DOHH2 (cell line): ENCODE results near the gene PARVB.

Source experiments
- H3F3A ChIP-seq: fragments of 200-600 bp; sonication (generic), shearing (Covaris generic); 2 replicates; pipeline ENCODE4 v1.6.0; 2016; ENCODE audit warnings: antibody characterized with exemption, mild to moderate bottlenecking; ENCODE audit not compliant: control insufficient read depth, insufficient read depth
- H3K27ac ChIP-seq: fragments of 200-600 bp; sonication (generic); 2 replicates; pipeline ENCODE4 v1.5.1; 2014; ENCODE audit warnings: low read depth, mild to moderate bottlenecking, low read length, moderate library complexity
- H3K27me3 ChIP-seq: fragments of 200-600 bp; sonication (generic); 2 replicates; pipeline ENCODE4 v1.6.1; 2014; ENCODE audit warnings: mild to moderate bottlenecking, low read length, mixed read lengths; ENCODE audit not compliant: control insufficient read depth
- H3K36me3 ChIP-seq: fragments of 200-600 bp; sonication (generic); 2 replicates; pipeline ENCODE4 v1.6.1; 2014; ENCODE audit warnings: mild to moderate bottlenecking, low read length, moderate library complexity, mixed read lengths; ENCODE audit not compliant: control insufficient read depth
- H3K4me1 ChIP-seq: fragments of 200-600 bp; sonication (generic); 2 replicates; pipeline ENCODE4 v1.6.1; 2014; ENCODE audit warnings: mild to moderate bottlenecking, low read length, mixed read lengths; ENCODE audit not compliant: control insufficient read depth
- H3K4me2 ChIP-seq: fragments of 200-600 bp; sonication (generic); 2 replicates; pipeline ENCODE4 v1.6.0; 2014; ENCODE audit warnings: mild to moderate bottlenecking, low read length, moderate library complexity
- H3K4me3 ChIP-seq: fragments of 200-600 bp; sonication (generic); 2 replicates; pipeline ENCODE4 v1.5.1; 2014; ENCODE audit warnings: mild to moderate bottlenecking, low read length, mixed read lengths
- H3K79me2 ChIP-seq: fragments of 200-600 bp; sonication (generic); 2 replicates; pipeline ENCODE4 v1.6.1; 2014; ENCODE audit warnings: mild to moderate bottlenecking, low read length, mixed read lengths; ENCODE audit not compliant: control insufficient read depth
- H3K9me2 ChIP-seq: fragments of 200-600 bp; sonication (generic); replicated peaks from 2 replicates; pipeline ENCODE4 v1.6.1; 2014; ENCODE audit warnings: mild to moderate bottlenecking, low read length, mixed read lengths; ENCODE audit not compliant: control insufficient read depth
- H3K9me3 ChIP-seq: fragments of 200-600 bp; sonication (generic); 2 replicates; pipeline ENCODE4 v1.6.1; 2014; ENCODE audit warnings: antibody characterized with exemption, low read length, mixed read lengths; ENCODE audit not compliant: control insufficient read depth, insufficient read depth
- H4K20me1 ChIP-seq: fragments of 200-600 bp; sonication (generic); 2 replicates; pipeline ENCODE4 v1.6.0; 2014; ENCODE audit warnings: low read depth, mild to moderate bottlenecking, antibody characterized with exemption, low read length, moderate library complexity; ENCODE audit not compliant: control insufficient read depth, insufficient read depth
- EZH2phosphoT487 ChIP-seq: fragments of 200-600 bp; sonication (generic); IDR thresholded peaks from 2 replicates; pipeline ENCODE4 v1.6.1; 2017; ENCODE audit warnings: borderline replicate concordance, mild to moderate bottlenecking, antibody characterized with exemption, low read length, moderate library complexity, mixed read lengths
- TF ChIP-seq, protein P1 (sequence below): fragments of 200-600 bp; sonication (generic); IDR thresholded peaks from one replicate; pipeline ENCODE4 v1.5.1; 2014; ENCODE audit warnings: antibody characterized with exemption, mild to moderate bottlenecking, low read depth, low read length; ENCODE audit not compliant: poor library complexity, severe bottlenecking

The PARVB gene

DNA sequence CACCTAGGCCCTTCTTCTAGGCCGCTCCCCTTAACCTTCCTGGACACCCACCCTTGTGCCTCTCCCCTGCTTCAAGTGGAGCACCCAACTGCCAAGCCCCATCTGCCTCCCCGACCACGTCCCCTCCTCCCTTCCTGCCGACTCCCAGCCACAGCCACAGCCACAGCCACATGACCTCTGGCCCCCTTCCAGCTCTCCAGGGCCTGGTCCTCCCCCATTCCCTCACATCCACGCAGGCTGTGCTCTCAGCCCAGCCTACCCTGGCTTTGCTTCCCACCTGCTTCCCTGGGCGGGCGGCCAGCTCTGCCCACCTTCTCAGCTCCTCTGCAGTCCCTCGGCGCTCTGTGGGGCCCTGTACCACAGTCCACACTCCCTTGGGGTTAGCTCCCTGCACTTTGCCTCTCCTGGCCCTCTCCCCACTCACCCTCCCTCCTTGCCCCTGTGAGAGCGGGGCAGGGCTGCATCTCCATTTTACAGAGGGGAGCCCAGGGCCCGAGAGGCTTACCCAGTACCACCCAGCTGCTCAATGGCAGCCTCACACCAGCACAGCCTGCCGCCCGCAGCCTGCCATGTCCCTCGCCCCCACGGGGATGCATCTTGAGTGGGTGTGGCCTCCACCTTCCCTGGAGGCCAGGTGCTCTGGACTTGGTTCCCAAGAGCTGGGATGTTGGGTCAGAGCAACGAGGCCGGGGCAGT, 176.9 kb downstream of the PARVB start:
- Histone ChIP-seq H3K9me3 (no peaks in the 10 kb centered on the region), H3K79me2 (no peaks in the 10 kb centered on the region), H3K4me2 (no peak overlapping the region), H3K27me3 (no peaks in the 10 kb centered on the region; the same call in 1 of the 2 replicates), H3K36me3 (no peaks in the 10 kb centered on the region), H3F3A (no peaks in the 10 kb centered on the region), H3K4me1 (peaks cover 23% of the 10 kb centered on the region), H3K27ac (no peak overlapping the region), H4K20me1 (no peaks in the 10 kb centered on the region), H3K4me3 (no peak overlapping the region), H3K9me2 (no peaks in the 10 kb centered on the region)
- TF ChIP-seq, protein P1, sequence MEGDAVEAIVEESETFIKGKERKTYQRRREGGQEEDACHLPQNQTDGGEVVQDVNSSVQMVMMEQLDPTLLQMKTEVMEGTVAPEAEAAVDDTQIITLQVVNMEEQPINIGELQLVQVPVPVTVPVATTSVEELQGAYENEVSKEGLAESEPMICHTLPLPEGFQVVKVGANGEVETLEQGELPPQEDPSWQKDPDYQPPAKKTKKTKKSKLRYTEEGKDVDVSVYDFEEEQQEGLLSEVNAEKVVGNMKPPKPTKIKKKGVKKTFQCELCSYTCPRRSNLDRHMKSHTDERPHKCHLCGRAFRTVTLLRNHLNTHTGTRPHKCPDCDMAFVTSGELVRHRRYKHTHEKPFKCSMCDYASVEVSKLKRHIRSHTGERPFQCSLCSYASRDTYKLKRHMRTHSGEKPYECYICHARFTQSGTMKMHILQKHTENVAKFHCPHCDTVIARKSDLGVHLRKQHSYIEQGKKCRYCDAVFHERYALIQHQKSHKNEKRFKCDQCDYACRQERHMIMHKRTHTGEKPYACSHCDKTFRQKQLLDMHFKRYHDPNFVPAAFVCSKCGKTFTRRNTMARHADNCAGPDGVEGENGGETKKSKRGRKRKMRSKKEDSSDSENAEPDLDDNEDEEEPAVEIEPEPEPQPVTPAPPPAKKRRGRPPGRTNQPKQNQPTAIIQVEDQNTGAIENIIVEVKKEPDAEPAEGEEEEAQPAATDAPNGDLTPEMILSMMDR: no peak
- no peak for TF ChIP-seq EZH2phosphoT487

DNA sequence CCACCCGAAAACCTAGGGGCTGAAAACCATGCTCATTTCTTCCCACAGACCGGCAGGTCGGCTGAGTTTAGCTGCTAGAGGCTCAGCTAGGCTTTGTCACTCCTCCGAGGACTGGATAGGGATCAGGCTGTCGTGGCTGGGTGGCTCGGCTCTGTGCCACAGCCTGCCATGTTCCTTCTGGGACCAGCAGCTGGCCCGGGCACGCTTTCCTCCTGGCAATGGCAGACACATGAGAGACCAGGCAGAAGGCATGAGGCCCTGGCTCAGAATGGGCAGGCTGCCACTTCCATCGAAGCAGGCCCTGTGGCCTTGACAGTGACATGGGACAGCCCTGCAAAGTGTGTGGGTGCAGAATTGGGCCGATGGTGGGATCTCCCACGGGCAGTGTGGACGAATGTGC, 177.6 kb downstream of the PARVB start:
- Histone ChIP-seq H3K4me1 (peaks cover 27% of the 10 kb centered on the region), H3K36me3 (no peaks in the 10 kb centered on the region), H3K4me2 (no peak overlapping the region), H3K27me3 (no peaks in the 10 kb centered on the region; the same call in 1 of the 2 replicates), H3K4me3 (no peak overlapping the region), H3K9me2 (no peaks in the 10 kb centered on the region), H3K79me2 (no peaks in the 10 kb centered on the region), H3K9me3 (no peaks in the 10 kb centered on the region), H3F3A (no peaks in the 10 kb centered on the region), H4K20me1 (no peaks in the 10 kb centered on the region), H3K27ac (no peak overlapping the region)
- no peak for TF ChIP-seq EZH2phosphoT487

DNA sequence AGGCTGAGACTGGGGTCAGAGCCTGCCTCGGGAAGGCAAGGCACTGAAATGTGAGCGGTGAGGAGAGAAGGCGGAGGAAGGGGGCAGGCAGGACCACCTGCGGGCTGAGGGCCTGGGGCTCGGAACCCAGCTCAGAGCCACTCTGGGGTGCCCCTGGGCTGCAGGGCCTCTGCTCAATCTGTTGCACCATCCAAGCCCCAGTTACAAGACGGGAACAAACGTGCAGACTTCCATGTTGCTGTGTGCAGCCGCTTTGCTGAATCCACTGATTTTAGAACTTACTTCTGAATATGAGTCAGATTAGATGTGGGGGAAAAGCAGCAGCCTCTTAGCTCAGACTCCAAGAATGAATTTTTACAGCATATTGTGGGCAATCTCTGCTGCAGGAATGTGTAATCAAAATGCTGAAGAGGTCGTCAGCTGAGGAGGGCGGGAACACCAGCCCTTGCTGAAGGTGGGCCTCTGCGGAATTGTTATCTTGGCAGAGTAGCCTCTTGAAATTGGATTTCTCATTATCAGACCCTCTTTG, 178.2 kb downstream of the PARVB start:
- Histone ChIP-seq H3K4me2 (no peak overlapping the region), H3K9me2 (no peaks in the 10 kb centered on the region), H3K9me3 (no peaks in the 10 kb centered on the region), H3K79me2 (no peaks in the 10 kb centered on the region), H3K4me3 (no peak overlapping the region), H3K4me1 (peaks cover 29% of the 10 kb centered on the region), H3K27me3 (no peaks in the 10 kb centered on the region; the same call in 1 of the 2 replicates), H3K36me3 (no peaks in the 10 kb centered on the region), H3K27ac (no peak overlapping the region), H3F3A (no peaks in the 10 kb centered on the region), H4K20me1 (no peaks in the 10 kb centered on the region)
- TF ChIP-seq, protein P1: no peak
- TF ChIP-seq EZH2phosphoT487: no peak

DNA sequence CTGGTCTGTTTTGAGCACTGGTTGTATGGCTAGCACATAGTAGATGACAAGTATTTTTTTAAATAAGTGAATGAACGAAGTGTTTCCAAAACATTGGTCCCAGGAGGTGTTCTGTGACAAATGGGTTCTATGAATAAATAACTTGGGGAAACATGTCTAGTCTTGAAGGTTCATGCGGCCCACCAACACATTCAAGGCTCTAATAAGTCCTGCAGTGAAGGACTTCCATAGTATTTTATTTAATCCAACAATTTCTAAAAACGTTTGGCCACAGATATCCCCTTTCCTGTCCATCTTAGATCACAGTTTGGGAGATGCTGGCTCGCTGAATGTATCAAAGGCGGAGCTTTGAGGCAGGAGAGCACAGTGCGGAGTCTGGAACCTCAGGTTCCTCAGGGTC, 179.1 kb downstream of the PARVB start:
- no peaks in the 10 kb centered on the region; the same call in 1 of the 2 replicates for H3K27me3 ChIP-seq
- no peak overlapping the region for H3K4me2 ChIP-seq
- no peaks in the 10 kb centered on the region for H3F3A ChIP-seq
- peaks cover 37% of the 10 kb centered on the region for H3K4me1 ChIP-seq
- H4K20me1 ChIP-seq: no peaks in the 10 kb centered on the region
- no peaks in the 10 kb centered on the region for H3K79me2 ChIP-seq
- no peak for TF ChIP-seq EZH2phosphoT487
- TF ChIP-seq, protein P1: no peak
- H3K27ac ChIP-seq: no peak overlapping the region
- H3K36me3 ChIP-seq: no peaks in the 10 kb centered on the region
- no peaks in the 10 kb centered on the region for H3K9me3 ChIP-seq
- H3K9me2 ChIP-seq: no peaks in the 10 kb centered on the region
- H3K4me3 ChIP-seq: no peak overlapping the region
